Activated CD4-positive, alpha-beta T cell treated with anti-CD3 and anti-CD28 coated beads, Interleukin-10, Interleukin-2, amounts not matched to agents 100 ng/mL and 50 ng/mL, durations not matched to agents 16 hours and 8 hours (primary cell): ENCODE results near the gene HES5.

Source experiments
- DNase-seq: peaks from one replicate; pipeline ENCODE4 v3.0.0-alpha.2; 2020

HES5 gene

GRCh38 chr1:2514863-2515762 lies 14.9 kb downstream of the HES5 start:
- DNase-seq = no peak

- DNase-seq = no peak
Measured at GRCh38 chr1:2513939-2514652, 16.0 kb downstream of the HES5 start.

- no peak for DNase-seq
Measured at GRCh38 chr1:2512862-2513421, 17.1 kb downstream of the HES5 start.

- DNase-seq = no peak
Measured at GRCh38 chr1:2510366-2511155, 19.5 kb downstream of the HES5 start.

- DNase-seq = no peak
Measured at GRCh38 chr1:2509589-2509988, 20.5 kb downstream of the HES5 start.

- no peak for DNase-seq
Measured at GRCh38 chr1:2508751-2509150, 21.3 kb downstream of the HES5 start.

- DNase-seq = no peak
Measured at GRCh38 chr1:2508180-2508579, 21.9 kb downstream of the HES5 start.

- no peak for DNase-seq
Measured at GRCh38 chr1:2507744-2508155, 22.3 kb downstream of the HES5 start.

- DNase-seq = no peak
Measured at GRCh38 chr1:2506901-2507565, 23.0 kb downstream of the HES5 start.

- no peak for DNase-seq
Measured at GRCh38 chr1:2506007-2506860, 23.8 kb downstream of the HES5 start.

GRCh38 chr1:2505461-2505994 lies 24.5 kb downstream of the HES5 start:
- no peak for DNase-seq

GRCh38 chr1:2504949-2505272 lies 25.2 kb downstream of the HES5 start:
- DNase-seq = no peak

GRCh38 chr1:2504225-2504948 lies 25.7 kb downstream of the HES5 start:
- no peak for DNase-seq

GRCh38 chr1:2503554-2504224 lies 26.4 kb downstream of the HES5 start:
- no peak for DNase-seq

GRCh38 chr1:2502661-2503553 lies 27.2 kb downstream of the HES5 start:
- no peak for DNase-seq

GRCh38 chr1:2502210-2502609 lies 27.9 kb downstream of the HES5 start:
- DNase-seq = no peak

GRCh38 chr1:2501820-2502119 lies 28.3 kb downstream of the HES5 start:
- DNase-seq = no peak

- no peak for DNase-seq
Measured at GRCh38 chr1:2501041-2501819, 28.8 kb downstream of the HES5 start.
